Stimulated activated CD8-positive, alpha-beta memory T cell treated with anti-CD3 and anti-CD28 coated beads, Interleukin-12 subunit alpha, Interleukin-12 subunit beta, amount 100 ng/mL, for 1 hour (primary cell): ENCODE data around the gene RGS14.
"Not testable (repeated sequence)": the region's sequence is repeated elsewhere in the genome, so short reads cannot be mapped to it uniquely, and the experiment has no call there.

Experiments used
- DNase-seq: peaks from one replicate; pipeline ENCODE4 v3.0.0-alpha.2; 2020; ENCODE audit warnings: low read depth

Gene RGS14

DNA sequence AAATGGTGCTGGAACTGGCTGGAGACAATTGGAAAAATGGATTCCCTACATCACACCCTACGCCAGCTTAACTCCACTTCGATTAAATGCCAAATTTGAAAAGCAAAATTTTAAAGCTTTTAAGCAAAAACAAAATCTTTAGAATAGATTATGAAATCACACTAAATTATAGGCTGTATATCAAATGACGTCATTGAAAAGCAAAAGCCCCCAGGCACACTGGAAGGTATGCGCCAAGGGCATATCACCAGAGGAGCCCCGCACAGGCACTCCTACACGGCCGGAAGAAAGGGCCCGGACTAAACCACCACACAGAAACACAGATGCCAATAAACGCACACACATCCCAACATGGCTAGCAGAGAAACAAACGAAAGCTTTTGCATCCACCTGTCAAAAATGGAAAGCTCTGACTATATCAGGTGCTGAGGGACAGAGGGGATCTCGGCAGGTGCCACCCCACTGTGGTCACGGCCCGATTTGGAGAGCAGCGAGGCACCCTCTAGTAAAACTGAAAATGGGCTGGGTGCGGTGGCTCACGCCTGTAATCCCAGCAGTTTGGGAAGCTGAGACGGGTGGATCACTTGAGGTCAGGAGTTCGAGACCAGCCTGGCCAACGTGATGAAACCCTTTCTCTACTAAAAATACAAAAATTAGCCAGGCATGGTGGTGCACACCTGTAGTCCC is 29.0 kb upstream of the RGS14 start:
- no peak for DNase-seq

GRCh38 chr5:177329883-177330282 is 27.8 kb upstream of the RGS14 start:
- no peak for DNase-seq

GRCh38 chr5:177330991-177331842 is 26.5 kb upstream of the RGS14 start:
- DNase-seq: no peak

- no peak for DNase-seq
Observed at GRCh38 chr5:177332031-177332895, 25.5 kb upstream of the RGS14 start.

DNA sequence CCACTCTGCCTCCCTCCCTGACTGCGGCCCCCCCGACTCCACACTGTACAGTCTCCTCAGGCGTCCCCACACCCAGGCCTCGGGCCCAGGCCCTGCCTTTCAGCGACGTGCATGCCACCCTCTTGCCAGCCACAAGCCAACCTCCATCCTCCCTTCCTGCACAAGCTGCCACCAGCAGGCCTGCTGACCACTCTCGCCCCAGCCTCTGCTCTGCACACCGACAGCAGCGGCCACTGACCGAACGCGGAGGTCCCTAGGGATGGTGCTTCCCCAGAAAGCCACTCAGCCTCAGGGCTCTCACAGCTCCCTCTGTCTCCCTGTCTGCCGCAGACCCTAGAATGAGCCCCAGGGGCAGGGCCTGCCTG is 24.8 kb upstream of the RGS14 start:
- DNase-seq: no peak

DNA sequence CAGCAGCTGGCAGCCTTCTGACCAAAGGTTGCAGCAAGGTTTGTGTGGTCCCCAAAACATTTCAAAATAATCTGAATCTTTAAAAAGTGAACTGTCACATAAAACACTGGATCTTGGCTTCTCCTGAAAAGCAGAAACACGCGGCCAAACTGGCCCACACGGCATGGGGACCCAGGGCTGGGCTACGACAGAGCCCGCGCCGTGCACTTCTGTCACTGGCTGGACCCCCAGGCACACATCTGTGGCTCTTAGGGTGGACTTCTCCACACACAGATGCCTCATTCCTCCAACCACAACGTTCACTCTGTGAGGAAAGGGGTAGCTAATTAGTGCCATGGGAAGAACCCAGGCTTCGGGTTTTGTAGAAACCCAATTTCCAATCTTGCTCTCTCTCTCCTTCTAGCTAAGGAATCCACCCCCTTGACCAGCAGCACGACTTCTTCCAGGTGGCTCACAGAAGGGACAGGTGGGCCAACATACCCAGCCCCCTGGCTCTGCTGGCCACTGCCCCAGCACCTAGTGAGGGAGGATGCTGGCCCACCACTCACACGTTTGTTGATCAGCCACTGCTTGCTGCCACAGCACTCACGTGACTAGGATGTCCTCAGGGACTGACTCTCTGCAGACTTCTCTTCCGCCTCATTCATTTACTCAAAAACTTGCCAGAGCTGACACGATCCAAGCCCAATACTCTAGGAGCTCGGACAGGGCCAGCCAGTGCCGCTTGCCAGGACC is 24.1 kb upstream of the RGS14 start:
- DNase-seq: no peak

DNA sequence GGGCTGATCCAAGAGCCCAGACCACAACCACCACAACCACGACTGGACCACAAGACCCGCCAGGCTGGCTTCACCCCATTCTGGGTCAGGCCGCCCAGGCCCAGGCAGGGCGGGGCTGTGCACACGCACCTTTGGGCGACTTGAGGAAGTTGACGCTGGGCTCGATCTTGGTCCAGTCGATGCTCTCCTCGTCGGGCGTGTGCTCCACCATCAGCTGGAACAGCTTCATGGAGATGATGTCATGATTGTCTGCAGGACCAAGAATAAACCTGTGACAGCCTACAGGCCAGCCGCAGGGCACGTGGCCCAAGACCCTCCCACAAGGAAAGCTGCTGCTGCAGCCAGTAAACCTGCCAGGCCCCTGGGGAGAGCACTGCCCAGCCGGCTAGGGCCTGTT is 23.6 kb upstream of the RGS14 start:
- no peak for DNase-seq

GRCh38 chr5:177334781-177335700 is 22.7 kb upstream of the RGS14 start:
- DNase-seq: no peak

- DNase-seq: no peak
Observed at GRCh38 chr5:177335701-177336065, 22.0 kb upstream of the RGS14 start.

DNA sequence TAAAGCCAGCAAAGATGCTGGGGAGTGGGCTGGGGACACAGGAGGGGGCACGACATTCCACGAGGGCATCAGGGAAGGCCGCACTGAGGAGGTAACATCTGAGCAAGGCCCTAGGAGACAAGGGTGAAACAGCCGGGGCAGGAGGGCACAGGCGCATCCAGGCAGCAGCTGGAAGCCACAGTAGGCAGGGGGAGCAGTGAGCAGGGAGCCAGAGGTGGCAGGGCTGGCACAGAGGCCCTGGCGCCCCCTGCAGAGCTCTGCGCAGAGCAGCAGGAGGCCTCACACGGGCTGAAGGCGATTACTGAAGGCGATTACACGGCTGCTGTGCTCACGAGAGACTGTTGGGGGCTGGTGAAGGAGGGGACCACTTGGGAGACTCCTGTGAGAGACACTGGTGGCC is 21.6 kb upstream of the RGS14 start:
- DNase-seq: no peak

DNA sequence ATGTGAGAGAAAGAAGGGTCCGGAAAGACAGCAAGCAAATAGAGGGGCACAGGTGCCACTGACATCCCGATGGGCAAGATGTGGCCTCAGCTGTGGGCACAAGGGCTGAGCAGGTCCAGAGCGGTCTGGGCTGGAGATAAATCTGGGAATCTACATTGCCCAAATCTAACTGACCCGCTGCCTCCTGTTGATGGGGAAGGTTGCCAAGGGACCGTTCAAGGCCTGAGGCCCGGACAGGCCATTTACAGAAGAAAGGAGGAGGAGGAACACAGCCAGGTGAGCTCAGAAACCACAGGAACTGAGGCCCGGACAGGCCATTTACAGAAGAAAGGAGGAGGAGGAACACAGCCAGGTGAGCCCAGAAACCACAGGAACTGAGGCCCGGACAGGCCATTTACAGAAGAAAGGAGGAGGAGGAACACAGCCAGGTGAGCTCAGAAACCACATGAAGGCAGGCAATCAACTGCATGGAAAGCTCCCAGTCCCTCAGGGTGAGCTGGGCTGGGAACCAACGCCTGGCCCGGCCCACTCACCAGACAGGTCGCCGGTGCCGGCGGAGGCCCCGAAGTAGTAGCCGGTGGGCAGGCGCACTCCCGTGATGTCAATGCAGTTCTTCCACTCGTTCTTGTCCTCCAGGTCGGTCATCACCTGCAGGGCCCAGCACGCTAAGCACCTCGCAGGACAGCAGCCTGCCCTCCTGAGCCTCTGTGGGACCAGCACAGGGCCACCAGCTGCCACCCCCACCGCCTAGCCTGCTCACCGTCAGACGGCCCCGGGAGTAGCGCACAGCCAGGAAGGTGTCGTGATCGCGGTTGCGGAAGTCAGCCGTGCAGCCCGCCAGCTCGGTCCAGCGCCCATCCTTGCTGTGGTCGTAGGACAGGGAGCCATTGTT is 20.9 kb upstream of the RGS14 start:
- DNase-seq: no peak

GRCh38 chr5:177338251-177339106 is 19.2 kb upstream of the RGS14 start:
- no peak for DNase-seq

GRCh38 chr5:177339107-177339638 is 18.6 kb upstream of the RGS14 start:
- no peak for DNase-seq

GRCh38 chr5:177343000-177343399 is 14.7 kb upstream of the RGS14 start:
- DNase-seq: not testable (repeated sequence)

DNA sequence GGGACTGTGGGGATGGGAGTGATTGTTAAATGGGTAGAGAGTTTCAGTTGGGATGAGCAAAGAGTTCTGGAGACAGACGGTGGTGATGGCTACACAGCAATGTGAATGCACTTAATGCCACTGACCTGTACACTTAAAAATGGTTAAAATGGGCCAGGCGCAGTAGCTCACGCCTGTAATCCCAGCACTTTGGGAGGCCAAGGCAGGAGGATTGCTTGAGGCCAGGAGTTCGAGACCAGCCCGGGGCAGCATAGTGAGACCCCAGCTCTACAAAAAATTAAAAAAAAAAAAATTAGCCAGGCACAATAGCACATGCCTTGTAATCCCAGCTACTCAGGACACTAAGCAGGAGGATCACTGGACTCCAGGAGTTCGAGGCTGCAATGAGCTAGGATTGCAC is 13.9 kb upstream of the RGS14 start:
- DNase-seq: no peak

DNA sequence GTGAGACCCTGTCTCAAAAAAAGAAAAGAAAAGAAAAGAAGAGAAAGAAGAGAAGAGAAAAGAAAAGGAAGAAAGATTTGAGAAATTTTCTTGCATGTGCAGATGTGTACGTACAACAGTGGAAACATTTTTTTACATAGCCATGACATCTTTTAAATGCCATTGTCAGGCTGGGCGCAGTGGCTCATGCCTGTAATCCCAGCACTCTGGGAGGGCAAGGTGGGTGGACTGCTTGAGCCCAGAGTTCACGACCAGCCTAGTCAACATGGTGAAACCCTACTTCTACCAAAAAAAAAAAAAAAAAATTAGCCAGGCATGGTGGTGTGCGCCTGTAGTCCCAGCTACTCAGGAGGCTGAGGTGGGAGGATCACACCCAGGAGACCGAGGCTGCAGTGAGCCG is 12.8 kb upstream of the RGS14 start:
- DNase-seq: no peak

DNA sequence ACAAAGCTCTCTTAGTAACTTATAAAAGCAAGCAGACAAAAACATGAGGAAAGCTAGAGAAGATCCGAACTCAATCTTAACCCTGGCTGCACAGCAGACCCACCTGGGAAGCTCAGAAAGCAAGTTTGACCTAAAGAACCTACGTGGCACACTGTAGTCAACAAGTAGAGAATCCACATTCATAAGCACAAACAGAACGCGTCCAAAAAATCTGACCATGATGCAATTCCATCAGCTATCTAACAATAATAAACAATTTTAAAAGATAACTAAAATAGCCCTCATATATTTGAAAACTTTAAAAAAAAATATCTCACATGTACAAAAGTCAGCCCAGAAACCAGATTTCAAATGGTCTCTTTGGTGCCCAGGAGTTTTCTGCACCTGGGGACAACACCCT is 10.9 kb upstream of the RGS14 start:
- no peak for DNase-seq

DNA sequence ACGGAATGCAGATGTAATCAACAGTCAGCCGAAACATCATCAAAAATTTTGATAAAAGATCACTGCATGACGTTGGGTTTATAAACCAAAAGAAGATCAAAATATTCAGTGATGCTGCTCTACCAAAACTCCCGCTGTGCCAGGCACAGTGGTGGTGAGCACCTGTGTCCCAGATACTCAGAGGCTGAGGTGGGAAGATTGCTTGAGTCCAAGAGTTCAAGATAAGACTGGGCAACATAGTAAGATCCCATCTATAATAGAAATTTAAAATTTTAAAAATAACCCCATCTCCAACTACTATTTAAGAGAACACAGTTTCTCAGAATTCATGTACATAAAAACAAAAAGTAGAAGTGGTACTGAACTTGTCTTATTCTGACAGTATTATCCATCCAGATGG is 10.0 kb upstream of the RGS14 start:
- DNase-seq: no peak

GRCh38 chr5:177349362-177349647 is 8.4 kb upstream of the RGS14 start:
- DNase-seq: no peak
